Measurements from ENCODE around the gene SPRED1.
"Not testable (repeated sequence)": the region's sequence is repeated elsewhere in the genome, so short reads cannot be mapped to it uniquely, and the experiment has no call there.

Gene SPRED1

DNA sequence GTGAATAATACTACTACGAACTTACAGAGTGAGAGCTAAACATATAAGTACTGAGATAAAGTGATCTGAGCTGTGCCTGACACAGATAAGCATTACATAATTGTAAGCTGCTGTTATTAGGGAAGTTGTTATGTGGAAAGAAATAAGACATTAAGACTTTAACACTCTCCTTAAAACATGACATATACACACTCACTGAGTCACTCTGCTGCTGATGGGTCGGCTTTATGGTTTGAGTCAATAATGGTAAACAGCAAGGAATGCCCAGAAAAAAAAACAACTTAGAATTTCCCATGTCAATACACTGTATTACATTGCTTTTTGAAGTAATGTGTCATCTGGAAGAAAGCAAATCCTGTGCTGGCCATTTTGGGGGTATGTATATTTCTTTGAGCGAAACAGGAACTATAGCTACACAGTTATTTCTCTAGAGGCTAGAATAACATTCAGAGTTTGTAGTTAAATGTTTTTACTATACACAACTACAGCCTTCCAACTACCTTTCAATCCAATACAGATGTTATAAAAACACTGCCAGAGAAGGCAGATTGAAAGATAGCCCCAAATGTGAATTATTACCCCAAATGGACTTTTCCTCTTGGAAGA lies 22.8 kb upstream of the SPRED1 start:
- Histone ChIP-seq H3K27ac (ENCODE audit: poor library complexity, severe bottlenecking) (no peak overlapping the region), H3K4me1 (ENCODE audit: insufficient read depth, poor library complexity, severe bottlenecking) (peaks cover 21% of the 10 kb centered on the region), H3K4me3 (ENCODE audit: severe bottlenecking) (no peak overlapping the region), H3K9me3 (ENCODE audit: severe bottlenecking) (no peaks in the 10 kb centered on the region), H3K36me3 (ENCODE audit: low read depth) (no peaks in the 10 kb centered on the region), H3K27me3 (ENCODE audit: insufficient read depth, poor library complexity, severe bottlenecking) (no peaks in the 10 kb centered on the region)
- DNase-seq (ENCODE audit: low spot score) = no peak
- TF ChIP-seq, protein P1, sequence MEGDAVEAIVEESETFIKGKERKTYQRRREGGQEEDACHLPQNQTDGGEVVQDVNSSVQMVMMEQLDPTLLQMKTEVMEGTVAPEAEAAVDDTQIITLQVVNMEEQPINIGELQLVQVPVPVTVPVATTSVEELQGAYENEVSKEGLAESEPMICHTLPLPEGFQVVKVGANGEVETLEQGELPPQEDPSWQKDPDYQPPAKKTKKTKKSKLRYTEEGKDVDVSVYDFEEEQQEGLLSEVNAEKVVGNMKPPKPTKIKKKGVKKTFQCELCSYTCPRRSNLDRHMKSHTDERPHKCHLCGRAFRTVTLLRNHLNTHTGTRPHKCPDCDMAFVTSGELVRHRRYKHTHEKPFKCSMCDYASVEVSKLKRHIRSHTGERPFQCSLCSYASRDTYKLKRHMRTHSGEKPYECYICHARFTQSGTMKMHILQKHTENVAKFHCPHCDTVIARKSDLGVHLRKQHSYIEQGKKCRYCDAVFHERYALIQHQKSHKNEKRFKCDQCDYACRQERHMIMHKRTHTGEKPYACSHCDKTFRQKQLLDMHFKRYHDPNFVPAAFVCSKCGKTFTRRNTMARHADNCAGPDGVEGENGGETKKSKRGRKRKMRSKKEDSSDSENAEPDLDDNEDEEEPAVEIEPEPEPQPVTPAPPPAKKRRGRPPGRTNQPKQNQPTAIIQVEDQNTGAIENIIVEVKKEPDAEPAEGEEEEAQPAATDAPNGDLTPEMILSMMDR (IDR thresholded peaks at IDR 0.05; ENCODE audit: poor library complexity, severe bottlenecking) = no peak
- ATAC-seq (ENCODE audit: low read depth) = peak; percentile 60; the same call in 2 of the 3 replicates

DNA sequence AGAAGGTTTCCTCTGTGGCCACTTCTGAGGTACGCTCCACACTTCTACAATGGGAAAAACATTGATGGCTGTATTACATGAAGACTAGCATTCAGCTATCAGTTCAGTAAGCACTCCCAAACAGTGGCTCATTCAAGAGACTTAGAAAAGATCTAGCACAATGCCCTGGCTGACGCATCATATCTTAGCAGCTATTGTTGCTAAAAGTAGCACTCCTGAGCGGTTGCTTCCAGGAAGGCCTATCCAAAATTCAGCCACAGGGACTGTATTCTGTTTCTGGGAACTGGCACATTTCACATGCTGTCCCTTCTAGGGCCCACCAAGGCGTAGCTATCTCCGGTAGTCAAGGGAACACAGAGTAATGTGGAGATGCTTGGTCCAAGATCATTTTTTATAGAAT lies 21.2 kb upstream of the SPRED1 start:
- no peaks in the 10 kb centered on the region for H3K36me3 ChIP-seq (ENCODE audit: low read depth)
- H3K4me3 ChIP-seq (ENCODE audit: severe bottlenecking) = no peak overlapping the region
- H3K9me3 ChIP-seq (ENCODE audit: severe bottlenecking) = no peaks in the 10 kb centered on the region
- ATAC-seq (ENCODE audit: low read depth) (no peak), DNase-seq (ENCODE audit: low spot score) (no peak)
- no peaks in the 10 kb centered on the region for H3K27me3 ChIP-seq (ENCODE audit: insufficient read depth, poor library complexity, severe bottlenecking)
- TF ChIP-seq, protein P1 (IDR thresholded peaks at IDR 0.05; ENCODE audit: poor library complexity, severe bottlenecking) = no peak
- peaks cover 13% of the 10 kb centered on the region for H3K4me1 ChIP-seq (ENCODE audit: insufficient read depth, poor library complexity, severe bottlenecking)
- H3K27ac ChIP-seq (ENCODE audit: poor library complexity, severe bottlenecking) = no peak overlapping the region

- not testable (repeated sequence) for DNase-seq (ENCODE audit: low spot score); H3K4me1 ChIP-seq (ENCODE audit: insufficient read depth, poor library complexity, severe bottlenecking); H3K27me3 ChIP-seq (ENCODE audit: insufficient read depth, poor library complexity, severe bottlenecking); H3K9me3 ChIP-seq (ENCODE audit: severe bottlenecking); H3K36me3 ChIP-seq (ENCODE audit: low read depth); H3K4me3 ChIP-seq (ENCODE audit: severe bottlenecking); ATAC-seq (ENCODE audit: low read depth); H3K27ac ChIP-seq (ENCODE audit: poor library complexity, severe bottlenecking)
These were observed 15.6 kb upstream of the SPRED1 start for GRCh38 chr15:38237021-38237420.

DNA sequence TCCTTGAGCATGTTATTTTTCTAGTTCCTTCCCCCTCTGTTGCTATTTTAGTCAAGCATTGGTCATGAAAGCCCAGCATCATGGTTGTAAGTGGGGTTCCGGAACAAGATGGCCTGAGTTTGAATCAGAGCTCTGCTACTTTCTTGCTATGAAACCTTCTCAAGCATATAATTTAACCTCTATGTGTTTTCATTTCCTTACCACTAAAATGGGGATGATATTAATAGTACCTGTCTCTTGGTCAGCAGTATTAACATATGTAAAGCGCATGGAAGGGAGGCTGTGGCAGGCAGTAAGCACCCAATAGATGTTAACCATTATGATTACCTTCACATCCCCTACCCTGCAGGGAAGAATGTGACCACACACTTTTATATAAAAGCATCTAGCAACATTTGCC lies 14.3 kb upstream of the SPRED1 start:
- Histone ChIP-seq H3K27me3 (ENCODE audit: insufficient read depth, poor library complexity, severe bottlenecking) (no peaks in the 10 kb centered on the region), H3K4me1 (ENCODE audit: insufficient read depth, poor library complexity, severe bottlenecking) (no peaks in the 10 kb centered on the region), H3K4me3 (ENCODE audit: severe bottlenecking) (no peak overlapping the region), H3K27ac (ENCODE audit: poor library complexity, severe bottlenecking) (no peak overlapping the region), H3K36me3 (ENCODE audit: low read depth) (no peaks in the 10 kb centered on the region), H3K9me3 (ENCODE audit: severe bottlenecking) (no peaks in the 10 kb centered on the region)
- TF ChIP-seq, protein P1 (IDR thresholded peaks at IDR 0.05; ENCODE audit: poor library complexity, severe bottlenecking) = no peak
- no peak for ATAC-seq (ENCODE audit: low read depth)
- no peak for DNase-seq (ENCODE audit: low spot score)

GRCh38 chr15:38242055-38242454 lies 10.6 kb upstream of the SPRED1 start:
- H3K9me3 ChIP-seq (ENCODE audit: severe bottlenecking) = no peaks in the 10 kb centered on the region
- TF ChIP-seq, protein P1 (IDR thresholded peaks at IDR 0.05; ENCODE audit: poor library complexity, severe bottlenecking) = no peak
- DNase-seq (ENCODE audit: low spot score) = no peak
- no peaks in the 10 kb centered on the region for H3K36me3 ChIP-seq (ENCODE audit: low read depth)
- H3K27ac ChIP-seq (ENCODE audit: poor library complexity, severe bottlenecking) = no peak overlapping the region
- H3K4me1 ChIP-seq (ENCODE audit: insufficient read depth, poor library complexity, severe bottlenecking) = no peaks in the 10 kb centered on the region
- ATAC-seq (ENCODE audit: low read depth) = no peak
- no peak overlapping the region for H3K4me3 ChIP-seq (ENCODE audit: severe bottlenecking)
- no peaks in the 10 kb centered on the region for H3K27me3 ChIP-seq (ENCODE audit: insufficient read depth, poor library complexity, severe bottlenecking)

Data from RWPE2 (cell line).